Pulmonary artery endothelial cell (primary cell): ENCODE measurements around the gene GLUD1. TPM values are rescaled to one million over a fixed set of nuclear protein-coding genes. Genes with fewer than 3 reads are reported as not detected.
A peak's percentile ranks its signal among the peaks of the same experiment; 100 is the strongest.
"Not testable (repeated sequence)": the region's sequence is repeated elsewhere in the genome, so short reads cannot be mapped to it uniquely, and the experiment has no call there.

Experiments
- DNase-seq: peaks from one replicate; pipeline ENCODE4 v3.0.0-alpha.2; 2011; ENCODE audit warnings: low read depth, low spot score
- total RNA-seq: library from RNA; depleted of rRNA; stranded (reverse); fragments of >200 nt; gene quantifications from 2 replicates; pipeline ENCODE4 v1.2.3, GENCODE V29; 2014

Gene GLUD1
- total RNA-seq, 1 donor from 2014 or later = 228 TPM

DNA sequence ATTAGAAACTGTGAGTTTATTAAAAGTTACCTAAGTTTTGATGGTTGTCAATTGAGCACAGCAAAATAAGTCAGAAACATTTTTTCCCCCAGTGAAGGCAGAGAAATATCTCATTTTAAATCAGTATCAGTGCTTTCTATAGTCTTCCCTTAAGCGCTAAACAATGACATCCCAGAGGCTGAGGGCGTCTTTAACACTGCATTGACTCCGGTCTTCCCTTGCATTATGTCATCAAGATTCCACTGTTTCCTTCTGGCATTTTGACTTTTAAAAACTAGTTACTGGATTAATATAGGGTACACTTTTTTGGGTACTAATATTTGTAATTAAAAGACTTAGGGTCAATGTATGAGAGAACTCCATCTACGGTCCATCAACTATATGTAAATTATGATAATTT lies 3.9 kb downstream of the GLUD1 start:
- DNase-seq = no peak

DNA sequence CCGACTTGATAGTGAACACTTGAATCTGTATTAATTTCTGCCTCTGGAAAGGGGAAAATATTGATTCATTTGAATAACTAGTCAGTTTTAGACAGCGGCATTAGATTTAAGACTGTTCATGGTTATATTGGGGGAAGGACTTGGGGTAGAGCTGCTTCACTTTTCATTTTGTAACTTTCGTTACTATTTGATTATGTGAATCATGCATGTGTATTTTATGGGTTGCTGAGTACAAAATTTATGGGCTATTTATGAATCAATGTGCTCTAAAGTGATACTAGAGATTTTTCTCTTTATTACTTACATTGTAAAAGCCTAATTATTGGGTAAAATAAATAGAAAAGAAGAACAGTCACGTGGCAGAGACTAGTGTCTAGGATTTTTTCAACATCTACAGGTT lies 4.9 kb downstream of the GLUD1 start:
- no peak for DNase-seq

DNA sequence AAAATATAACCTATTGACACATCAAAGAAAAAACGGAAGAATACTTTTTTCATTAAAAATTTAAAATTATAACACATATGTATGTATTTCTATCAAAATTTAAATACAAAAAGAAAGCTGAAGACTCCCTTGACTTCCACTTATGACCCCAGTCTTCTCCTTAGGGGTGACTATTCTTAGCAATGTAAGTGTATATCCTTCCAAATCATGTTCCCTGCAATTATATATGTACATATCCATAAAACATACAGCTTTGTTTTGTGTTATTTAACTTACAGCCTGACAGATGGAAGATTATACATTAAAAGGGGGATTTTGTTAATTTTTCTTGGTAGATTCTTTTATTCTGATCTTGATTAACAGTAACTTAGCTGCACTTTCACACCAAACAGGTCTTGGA lies 9.1 kb downstream of the GLUD1 start:
- no peak for DNase-seq

DNA sequence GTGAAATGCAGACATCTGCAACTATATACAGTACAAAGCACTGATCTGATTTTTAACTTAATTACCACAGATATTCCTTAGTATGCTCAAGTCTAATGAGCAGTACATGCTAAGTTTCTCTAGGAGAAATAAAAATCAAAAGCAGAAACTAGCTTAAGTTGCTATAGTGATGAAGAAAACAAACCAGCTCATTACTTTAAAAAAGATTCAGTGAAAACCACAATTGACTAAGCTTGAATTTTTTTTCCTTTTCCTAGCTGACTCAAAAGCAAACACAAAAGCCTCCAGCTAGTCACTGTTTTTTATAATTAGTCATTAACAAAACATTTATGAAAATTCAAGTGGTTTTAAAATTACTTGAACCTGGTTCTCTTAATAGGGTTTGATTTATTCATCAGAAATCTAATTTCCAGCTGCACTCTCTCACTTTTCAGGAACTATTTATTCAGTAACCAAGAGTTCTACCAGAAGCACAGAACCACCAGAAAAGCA lies 10.3 kb downstream of the GLUD1 start:
- not testable (repeated sequence) for DNase-seq

DNA sequence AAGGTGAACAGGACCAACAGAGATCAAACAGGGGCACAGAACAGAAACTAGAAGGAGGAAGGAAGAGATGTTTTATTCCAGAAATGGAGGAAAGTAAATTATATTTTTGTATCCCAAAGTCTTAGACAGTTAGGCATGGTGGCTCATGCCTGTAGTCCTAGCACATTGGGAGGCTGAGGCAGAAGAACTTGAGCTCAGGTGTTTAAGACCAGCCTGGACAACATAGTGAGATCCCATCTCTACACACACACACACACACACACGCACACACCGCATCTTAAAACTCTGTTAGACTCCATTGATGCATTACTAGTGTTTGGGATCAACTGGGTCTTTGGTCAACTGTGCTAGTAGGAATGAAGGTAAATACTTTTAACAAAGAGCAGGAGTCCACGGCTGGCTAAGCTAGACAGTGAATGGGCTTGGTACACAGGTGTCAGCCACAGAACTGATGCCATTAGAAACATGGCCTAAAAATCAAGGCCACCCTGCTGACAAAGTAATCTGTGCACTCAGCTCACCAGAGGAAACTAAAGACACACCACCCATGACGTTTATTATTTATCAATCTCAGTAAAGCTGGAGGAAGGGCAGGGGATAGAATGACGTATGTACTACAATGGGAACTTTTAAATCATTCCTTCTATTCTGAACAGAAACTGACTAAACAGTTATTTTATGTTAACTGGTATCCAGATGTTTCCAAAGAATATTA lies 10.9 kb downstream of the GLUD1 start:
- DNase-seq = not testable (repeated sequence)

DNA sequence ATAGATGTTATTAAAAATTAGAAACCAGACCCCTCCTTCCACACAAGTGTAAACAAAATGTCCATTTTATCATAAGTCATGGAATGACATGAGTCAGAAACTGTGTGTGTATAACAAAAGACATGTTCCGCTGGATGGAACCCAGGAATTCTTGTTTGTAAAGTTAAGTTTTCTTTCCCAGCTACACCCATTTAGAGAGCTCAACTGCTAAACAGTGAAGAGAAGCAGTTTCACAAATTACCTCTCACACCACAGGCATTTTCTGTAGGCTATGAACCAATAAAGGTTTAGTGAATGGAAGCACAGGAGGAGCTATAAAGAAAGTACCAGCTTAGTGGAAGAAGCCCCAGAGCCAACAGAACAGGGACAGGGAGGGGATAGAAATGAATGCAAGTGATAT lies 12.4 kb downstream of the GLUD1 start:
- not testable (repeated sequence) for DNase-seq

DNA sequence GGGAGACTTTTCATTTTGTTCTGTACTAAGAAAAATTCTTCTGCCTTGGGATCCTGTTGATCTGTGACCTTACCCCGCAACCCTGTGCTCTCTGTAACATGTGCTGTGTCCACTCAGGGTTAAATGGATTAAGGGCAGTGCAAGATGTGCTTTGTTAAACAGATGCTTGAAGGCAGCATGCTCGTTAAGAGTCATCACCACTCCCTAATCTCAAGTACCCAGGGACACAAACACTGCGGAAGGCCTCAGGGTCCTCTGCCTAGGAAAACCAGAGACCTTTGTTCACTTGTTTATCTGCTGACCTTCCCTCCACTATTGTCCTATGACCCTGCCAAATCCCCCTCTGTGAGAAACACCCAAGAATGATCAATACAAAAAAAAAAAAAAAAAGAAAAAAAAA lies 13.1 kb downstream of the GLUD1 start:
- DNase-seq = not testable (repeated sequence)

DNA sequence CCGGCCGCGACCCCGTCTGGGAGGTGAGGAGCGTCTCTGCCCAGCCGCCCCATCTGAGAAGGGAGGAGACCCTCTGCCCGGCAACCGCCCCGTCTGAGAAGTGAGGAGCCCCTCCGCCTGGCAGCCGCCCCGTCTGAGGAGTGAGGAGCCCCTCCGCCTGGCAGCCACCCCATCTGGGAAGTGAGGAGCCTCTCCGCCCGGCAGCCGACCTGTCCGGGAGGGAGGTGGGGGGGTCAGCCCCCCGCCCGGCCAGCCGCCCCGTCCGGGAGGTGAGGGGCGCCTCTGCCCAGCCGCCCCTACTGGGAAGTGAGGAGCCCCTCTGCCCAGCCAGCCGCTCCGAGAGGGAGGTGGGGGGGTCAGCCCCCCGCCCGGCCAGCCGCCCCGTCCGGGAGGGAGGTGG lies 14.0 kb downstream of the GLUD1 start:
- not testable (repeated sequence) for DNase-seq

DNA sequence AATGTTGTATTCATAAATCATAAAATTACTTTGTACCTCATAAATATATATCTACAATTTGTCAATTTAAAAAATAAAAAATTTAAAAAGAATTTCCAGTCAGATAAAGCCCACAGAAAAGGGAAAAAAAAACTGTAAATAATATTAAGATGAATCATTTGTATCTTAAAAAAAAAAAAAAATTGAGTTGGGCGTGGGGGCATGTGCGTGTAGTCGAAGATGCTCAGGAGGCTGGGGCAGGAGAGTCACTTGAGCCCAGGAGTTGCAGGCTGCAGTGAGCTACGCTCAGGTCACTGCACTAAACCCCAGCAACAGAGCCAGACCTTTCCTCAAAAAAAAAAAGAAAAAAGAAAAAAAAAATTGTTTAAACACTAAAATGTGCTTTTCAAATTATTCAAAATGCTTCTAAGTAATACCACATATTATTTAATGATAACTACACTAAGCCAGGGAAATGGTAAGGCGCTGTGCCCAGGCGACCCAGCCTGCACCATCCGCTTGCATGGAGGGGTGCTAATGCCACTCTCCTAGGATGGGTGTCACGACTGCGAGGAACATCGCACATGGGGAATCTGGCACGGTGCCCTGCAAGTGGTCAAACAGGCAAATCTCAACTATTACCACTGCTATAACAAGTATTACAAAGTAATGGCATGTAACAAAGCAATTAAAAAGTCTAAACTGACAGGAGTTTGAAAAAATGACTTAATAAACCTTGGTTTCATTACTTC lies 15.4 kb downstream of the GLUD1 start:
- DNase-seq = no peak

DNA sequence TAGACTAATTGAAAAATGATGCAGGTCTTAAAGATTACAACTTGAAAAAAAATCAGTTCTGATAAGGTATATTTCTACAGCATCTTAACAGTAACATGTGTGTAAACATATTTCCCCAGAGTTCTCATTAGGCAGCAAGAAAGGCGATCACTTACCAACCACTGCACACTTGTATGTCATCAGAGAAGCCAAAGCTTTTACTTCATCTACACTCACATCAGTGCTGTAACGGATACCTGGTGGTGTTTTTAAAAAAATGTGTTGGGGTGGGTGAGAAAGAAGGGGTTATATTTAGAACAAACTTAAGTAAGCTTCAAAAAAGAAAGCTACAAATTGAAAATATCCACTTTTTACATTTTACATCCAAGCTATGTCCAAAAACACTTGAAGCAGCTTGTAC lies 18.2 kb downstream of the GLUD1 start:
- DNase-seq = not testable (repeated sequence)

DNA sequence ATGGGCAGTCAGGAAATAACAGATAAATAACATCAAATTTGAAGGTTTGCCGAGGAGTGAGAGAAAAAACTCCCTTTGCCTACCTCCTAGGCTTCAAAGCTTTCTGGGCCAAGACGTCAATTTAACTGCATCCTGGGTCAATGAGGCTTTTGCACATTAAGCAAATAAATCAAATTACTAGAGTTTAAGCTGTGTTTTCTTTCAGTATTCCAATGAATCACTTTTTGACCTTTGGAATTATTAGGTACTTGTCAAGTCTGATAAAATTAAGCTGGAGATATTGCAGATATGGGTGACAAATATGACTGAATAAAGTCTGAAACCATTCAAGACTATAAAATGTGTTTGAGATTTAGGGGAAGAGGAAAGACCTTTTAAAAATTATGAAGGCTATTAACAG lies 22.2 kb downstream of the GLUD1 start:
- DNase-seq = no peak

DNA sequence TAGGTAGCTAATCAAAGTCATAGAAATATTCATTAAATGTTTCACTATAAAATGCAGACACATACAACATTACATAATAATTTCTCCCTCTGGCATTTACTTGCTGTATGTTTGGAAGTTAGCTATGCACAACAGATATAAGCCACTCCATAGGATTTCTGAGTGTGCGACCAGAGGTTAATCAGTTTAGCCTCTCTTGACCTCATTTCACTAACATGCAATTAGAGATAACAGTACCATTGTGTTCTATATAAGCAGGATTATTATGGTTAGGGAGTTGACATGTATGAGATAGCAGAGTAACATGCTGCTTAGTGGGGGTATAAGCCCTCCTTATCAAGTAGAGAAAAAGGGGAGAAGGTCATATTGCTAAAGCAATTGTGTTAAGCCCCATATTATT lies 26.4 kb downstream of the GLUD1 start:
- no peak for DNase-seq

DNA sequence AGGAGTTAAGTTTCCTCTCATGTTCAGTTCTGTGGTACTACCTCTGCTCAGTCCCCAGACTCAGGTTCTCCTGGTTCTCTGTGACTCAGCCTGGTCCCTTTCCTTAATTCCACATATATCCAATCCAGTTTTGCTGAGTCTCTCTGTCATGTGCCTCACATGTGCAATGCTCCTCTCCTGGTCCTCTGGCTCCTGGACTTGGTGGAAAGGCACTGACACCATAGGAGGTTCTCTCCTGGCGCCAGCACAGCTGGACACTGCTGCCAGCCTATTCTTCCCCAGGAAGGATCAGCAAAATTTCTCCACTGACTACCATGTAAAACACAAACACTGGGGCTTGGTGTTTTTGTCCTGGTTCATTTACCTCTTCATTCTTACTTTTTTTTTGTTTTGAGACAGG lies 27.8 kb downstream of the GLUD1 start:
- no peak for DNase-seq

DNA sequence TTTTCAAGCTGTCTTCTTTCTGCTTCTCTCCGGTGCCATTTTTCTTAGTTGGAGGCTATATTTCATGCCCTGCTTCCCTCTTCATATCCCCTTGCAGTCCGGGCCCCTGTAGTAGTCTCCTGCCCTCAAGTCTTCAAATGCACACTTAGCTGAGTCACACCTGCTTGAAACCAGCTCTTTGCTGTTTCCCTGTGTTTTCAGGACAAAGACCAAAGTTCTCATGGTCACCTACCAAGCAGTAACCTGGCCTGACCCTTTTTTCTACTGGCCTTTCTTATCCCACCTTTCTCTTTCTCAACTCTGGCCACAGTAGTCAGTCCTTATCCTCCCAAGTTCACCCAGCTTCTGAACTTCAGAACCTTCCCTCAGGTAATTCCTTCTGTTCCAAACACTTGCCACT lies 28.5 kb downstream of the GLUD1 start:
- DNase-seq = no peak

DNA sequence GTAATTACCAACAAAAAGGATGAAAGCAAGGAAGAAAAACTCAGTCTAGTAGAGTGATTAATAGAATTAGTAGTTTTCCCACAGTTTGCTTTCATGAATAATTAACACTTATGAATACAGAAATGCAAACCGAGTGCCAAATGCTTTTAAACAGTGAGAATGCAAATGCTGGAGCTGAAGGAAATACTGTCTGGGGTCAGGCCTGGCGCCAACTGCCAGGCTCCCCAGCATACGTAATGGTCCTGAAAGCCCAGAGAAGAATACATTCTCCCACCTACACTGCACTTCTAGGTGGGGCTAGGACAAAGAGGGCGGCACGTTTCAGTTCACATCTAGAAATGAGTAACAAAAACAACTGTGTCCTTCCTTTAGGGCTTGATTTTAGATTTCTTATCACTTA lies 30.0 kb downstream of the GLUD1 start:
- DNase-seq = no peak

DNA sequence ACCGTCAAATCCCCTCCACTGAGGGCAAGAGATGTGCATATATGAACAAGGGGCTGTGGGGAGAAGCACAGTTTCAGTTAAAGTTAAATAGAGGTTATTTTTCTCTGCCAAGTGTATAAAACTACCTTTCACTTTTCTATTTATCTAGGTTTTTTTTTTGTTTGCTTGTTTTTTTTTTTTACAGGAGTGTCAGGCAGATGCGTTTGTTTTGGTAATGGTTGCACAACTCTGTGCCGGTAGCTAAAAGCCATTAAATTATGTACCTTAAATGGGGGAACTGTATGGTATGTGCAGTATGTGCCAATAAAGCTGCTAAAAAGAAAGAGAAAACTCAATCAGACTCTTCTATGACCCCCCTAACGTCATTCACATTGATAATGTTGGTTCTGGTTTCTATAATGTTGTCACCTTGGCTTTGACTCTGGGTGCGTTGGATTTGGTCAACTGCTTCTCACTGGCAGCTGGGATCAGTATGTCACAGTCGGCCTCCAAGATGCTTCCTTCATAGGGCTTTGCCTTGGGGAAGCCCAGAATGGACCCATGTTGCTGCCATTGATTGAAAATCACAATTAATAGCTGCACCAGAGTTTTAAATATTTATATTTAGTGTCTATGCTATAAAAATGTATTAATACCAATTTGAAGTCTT lies 34.2 kb downstream of the GLUD1 start:
- DNase-seq = no peak

DNA sequence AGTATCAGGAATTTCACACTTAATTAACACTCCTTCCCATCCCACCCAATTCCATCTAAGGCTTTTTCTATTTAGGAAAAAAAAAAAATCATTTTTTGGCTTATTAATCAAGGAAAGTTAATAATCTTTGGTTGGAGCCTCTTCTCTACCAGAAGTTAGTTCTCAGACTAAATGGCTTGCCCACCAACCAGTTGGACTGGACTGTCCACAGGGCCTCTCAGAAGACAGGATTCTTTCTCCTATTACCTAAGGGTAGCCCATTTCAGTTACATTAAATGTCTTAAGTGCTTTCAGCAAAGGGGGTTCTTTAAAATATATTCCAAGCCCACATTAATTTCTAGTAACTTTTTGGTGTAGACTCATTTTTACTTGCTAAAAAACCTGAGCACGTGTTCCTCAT lies 35.2 kb downstream of the GLUD1 start:
- DNase-seq = no peak

DNA sequence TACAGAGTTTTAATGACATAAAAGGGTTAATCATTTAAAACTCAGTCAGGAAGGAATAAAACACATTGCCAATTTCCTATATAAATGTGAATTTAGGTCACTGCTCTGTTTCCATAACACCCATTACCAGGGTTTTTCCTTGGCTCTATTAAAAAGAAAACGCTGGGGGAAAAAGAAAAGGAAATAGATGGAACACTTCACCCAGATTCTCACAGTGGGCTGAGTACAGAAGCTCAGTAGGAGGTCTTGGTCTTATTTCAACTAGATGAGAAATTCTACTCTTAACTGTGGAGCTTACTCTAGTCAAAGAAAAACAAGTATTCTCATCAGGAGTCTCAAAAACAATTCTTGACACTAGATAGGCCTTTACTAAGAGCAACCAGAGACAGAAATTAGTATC lies 36.5 kb downstream of the GLUD1 start:
- DNase-seq = no peak

DNA sequence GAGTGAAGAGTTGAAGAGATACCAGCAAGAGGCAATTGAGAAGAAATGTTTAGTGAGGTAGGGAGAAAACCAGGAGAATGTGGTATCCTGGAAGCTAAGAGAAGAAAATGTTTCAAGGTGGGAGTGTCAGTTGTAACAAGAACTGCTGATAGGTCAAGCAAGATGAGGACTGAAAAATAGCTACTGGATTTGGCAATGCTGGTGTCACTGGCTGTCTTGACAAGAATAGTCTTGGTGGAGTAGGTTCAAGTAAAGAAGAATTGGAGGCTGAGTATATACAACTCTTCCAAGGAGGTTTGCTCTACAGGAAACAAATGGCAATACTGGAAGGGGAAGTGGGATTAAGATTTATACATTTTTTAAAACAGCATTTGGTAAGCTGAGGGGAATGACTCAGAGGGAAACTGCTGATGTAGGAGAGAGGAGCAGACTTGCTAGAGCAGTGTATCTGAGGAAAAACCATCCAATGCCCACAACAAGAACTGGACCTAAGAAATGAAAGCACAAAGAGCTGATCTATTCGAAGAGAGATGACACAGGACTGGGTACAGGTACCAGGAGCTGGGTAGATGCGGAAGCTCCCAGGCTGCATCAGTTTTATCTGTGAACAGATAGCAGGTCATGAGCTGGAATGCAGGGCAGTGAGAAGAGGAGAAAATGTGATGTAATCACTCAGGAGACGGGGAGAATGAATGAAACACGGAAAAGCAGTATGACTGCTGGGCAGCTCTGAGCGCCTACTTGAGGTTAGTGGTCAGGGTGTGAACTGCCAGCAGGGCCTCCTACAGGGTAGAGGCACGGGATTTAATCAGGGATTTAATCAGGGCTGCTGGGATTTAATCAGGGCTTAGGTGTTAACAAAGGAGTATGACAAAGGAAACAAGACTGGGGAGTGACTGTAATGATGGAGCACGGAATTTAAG lies 40.0 kb downstream of the GLUD1 start:
- peak; percentile 8 for DNase-seq

DNA sequence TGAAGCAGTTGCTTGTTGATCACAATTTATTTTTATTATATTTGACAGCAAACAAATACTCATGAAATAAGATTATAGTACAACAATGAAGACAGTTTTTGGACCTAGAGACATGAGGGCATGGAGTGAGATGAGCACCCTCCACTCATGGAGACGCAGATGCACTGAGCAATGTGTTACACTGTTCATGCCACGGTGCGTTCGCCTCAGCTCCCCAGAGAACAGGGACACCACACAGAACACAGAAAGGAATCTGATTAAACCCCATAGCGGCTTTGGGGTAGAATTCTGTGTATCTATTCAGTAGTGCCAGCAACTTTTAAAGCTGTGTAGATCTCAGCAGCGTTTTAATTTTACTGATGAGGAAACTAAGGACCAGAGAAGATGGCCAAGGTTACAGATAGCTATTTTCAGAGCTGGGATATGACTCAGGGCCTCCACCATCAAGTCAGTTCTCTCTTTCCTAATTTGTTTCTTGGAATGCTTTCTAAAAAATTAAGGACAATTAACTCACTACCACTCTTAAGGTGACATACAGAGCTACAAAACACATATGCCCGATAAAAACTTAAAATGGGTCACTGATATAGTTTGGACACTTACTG lies 41.0 kb downstream of the GLUD1 start:
- no peak for DNase-seq

DNA sequence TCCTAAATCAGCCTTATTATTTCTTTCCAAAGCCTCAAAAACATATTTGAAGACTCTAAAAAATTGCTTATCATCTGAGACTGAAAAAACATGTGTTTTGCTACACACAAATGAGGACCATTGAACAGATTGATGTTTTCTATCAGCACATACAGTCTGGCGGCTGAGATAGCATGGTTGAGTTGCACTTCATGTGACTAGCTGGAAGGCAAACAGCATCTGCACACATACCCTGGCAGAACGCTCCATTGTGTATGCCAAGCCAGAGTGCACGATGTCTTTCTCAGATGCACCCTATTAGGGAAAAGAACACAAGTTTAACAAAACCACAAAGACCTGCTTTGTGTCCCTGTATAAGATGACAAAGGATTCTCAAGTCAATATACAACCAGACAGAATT lies 41.5 kb downstream of the GLUD1 start:
- no peak for DNase-seq
